Measurements from ENCODE around the gene PCGF6.
"Not testable (repeated sequence)": the region's sequence is repeated elsewhere in the genome, so short reads cannot be mapped to it uniquely, and the experiment has no call there.

PCGF6 gene

DNA sequence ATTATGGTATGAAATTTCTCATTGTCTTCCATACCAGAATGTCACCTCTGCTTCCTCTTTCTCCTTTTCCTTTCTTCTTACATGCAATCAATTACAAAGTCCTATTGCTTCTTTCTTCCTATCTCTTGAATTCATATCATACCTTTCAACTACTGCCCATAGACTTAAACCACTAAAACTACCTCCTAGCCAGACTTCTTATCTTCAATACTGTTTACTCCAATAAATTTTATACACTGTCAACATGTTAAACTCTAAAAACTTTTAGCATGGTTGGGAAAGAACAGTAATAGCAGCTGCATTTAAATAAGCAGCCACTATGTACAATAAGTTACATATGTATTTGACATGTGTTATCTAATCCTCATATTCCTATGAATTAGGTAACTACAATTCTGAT is 34.9 kb downstream of the PCGF6 start:
- DNase-seq (ENCODE audit: low spot score): no peak

DNA sequence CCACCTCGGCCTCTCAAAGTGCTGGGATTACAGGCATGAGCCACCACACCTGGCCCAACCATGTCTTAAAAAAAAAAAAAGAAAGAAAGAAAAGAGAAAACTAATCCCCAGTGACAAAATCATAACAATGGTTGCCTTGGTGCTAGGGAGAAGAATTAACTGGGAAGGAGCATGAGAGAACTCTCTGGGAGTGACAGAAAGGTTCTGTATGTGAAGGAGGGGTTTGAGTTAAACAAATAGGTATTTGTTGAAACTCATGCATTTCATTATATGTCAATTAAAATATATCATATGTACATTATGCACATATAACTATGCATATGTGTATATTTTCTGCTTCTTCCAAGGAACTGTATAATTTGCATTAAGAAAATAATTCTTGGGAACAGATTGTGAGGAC is 40.7 kb downstream of the PCGF6 start:
- DNase-seq (ENCODE audit: low spot score): no peak

DNA sequence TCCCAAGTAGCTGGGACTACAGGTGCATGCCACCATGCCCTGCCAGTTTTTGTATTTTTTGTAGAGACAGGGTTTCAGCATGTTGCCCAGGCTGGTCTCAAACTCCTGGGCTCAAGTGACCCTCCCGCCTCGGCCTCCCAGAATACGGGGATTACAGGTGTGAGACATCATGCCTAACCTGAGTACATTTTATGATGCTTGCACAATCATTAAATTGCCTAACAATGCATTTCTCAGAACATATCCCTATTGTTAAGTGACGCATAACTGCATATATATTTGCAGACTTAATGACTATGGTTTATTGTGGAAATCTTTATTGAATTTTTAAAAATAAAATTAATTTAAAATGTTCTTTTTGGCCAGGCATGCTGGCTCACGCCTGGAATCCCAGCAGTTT is 43.3 kb downstream of the PCGF6 start:
- no peak for DNase-seq (ENCODE audit: low spot score)

DNA sequence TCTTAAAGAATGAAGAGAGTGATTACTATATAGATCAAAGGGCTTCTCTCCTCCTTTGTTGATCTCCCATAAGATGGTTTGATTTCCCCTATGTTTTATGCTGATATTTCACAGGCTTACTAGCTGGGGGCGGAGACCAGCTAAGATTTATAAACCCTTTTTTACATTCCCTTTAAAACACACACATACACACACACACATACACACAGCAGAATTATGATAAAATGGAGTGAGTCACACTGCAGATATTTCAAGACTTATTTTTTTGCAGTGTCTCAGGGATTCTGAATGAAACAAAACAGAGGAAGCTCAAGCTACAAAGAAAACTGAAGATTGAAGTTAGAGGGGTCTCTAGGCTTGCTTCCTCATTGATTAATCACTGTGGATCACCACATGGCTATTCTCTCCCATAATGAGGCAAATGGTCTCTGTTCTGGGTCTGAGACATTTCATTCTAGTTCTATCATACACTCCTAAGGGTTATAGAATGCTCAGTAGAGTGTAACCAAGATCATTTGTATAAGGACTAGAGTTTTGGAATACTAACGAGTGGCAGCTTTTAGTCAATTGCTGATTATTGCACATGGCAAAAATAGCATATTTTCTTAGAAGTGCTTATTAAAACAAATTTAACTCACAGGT is 55.4 kb downstream of the PCGF6 start:
- no peak for DNase-seq (ENCODE audit: low spot score)

DNA sequence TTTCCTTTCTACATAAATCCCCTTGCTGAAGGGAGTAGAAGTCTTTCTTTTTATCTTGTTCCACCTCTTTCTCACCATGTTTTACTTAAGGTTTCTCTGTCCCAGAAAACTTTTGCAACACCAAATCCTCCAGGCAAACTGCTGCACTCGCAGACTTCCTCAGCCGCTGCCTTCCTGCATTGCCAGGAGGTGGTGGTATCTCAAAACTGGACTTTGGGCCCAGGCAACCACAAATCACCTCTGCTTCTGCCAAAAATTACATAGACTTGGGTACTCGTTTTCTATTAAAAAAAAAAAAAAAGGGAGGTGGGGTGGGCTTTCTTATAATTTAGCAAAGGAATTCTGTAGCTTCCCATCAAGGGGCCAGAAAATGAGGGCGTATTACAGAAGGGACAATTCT is 59.4 kb downstream of the PCGF6 start:
- no peak for DNase-seq (ENCODE audit: low spot score)

DNA sequence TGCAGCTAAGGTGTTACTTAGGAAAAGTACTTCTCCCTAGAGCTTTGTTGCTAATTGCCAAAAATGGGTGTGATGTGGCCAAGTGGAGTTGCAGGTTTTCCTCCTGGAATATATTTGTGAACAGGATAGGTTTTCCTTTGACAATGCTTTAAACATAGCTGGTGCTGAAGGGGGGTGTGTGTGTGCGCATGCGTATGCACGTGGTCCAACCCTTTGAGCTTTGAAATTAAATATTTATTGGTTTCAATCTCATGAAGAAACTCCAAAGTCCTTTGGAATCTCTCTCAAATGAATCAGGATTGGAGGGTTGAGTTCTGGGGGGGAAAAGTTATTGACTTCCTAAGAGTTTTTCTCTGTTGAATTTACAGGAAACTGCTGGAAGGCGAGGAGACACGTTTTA is 62.9 kb downstream of the PCGF6 start:
- no peak for DNase-seq (ENCODE audit: low spot score)

DNA sequence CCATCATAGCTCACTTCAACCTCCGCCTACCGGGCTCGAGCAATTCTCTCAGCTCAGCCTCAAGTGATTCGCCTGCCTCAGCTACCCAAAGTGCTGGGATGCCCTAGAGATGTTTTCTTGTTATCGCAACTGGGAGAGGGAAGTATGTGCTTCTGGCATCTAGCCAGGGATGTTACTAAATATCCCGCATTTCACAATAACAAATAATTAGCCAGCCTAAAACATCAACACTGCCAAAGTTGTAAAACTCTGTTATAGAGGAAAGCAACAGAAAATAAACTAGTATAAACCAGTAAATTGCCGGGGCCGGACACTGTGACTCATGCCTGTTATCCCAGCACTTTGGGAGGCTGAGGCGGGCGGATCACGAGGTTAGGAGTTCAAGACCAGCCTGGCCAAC is 66.8 kb downstream of the PCGF6 start:
- DNase-seq (ENCODE audit: low spot score): no peak

DNA sequence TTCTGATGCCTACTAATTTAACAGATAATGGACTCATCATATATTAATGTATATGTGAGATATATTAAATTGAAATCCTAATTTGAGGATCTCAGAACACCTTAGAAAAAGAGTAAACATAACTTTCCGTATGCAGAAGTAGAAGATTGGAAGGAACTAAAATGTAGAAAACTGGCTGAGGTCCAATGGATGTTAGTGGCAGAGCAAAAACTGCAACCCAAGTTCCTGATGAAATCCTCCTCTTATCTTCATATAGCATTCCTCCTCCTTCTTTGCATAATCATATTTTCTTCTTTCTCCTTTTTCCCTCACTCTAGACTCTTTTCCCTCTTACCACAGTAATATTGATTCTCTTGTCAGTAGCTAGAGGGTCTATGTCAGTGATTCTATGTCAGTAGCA is 68.0 kb downstream of the PCGF6 start:
- DNase-seq (ENCODE audit: low spot score): no peak

DNA sequence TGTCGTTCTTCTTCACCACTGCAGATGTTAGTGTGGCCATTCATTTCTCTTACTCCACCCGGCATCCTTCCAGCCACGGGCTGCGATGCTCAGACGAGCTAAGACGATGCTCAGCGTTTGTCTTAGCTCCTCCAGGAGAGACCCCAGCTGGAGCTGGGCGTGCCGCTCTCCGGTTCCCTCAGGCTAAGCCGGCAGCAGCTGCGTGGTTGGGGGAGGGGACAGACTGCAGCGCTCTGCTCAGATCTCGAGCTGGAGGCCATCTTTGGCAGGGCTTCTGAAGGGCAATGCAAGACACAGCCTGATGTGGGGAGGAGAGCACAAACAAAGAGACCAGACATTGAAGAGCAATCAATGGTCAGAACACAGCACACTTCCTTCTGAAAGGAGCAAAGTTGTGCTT is 69.2 kb downstream of the PCGF6 start:
- DNase-seq (ENCODE audit: low spot score): peak; percentile 68

DNA sequence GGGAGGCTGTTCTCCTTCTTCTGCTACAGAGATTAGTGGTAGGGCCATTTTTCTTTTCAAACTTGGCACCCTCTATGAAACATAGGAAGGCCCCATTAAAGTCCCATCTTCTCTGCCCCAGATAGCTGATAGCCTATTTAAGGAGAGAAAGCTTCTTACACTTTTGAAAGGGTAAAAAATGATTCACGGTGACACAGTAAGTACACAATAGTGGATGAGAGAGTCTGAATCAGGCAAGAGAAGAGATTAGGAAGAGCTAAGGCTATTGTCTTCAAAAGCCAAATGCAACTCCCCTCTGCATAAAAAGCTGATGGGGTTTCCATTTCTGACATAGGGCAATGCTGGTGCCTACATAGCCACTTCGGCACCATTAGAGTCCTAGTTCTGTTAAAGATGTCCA is 70.4 kb downstream of the PCGF6 start:
- no peak for DNase-seq (ENCODE audit: low spot score)

DNA sequence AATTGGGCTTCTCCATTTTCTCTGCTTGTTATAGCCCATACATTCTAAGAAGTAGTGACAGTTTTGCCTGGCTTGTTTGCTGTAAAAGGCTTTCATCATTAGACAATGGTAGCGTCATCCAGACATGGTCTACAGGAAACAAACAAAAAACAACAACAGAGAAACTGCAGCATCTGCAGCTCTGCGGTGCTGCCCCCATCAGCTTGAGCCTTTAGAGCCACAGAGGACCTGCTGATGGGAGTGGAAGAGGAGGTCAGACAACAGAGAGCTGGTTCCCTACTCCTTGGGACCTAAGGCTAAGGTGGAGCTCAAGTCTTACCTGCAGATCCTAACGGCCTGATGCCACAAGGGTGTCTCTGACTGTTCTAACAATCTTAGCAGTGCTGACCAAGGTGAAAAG is 70.9 kb downstream of the PCGF6 start:
- DNase-seq (ENCODE audit: low spot score): no peak

DNA sequence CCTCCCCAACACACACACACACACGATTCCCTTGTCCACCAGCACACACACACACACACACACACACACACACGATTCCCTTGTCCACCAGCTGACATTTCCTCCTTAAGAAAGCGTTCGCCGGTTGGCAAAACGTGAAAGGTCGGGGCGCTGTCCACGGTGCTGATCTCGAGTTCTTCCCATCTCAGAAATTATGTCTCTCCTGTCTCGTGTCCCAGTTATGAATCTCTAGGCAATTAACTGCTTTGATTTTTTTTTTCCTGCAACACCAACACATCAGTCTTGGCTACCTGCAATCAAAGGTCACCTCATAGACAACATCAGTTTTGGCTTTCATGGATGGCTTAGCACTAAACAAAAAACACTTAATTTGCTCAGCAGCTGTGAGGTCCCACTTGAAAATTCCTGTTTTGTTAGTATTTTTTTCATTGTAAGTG is 72.1 kb downstream of the PCGF6 start:
- peak; percentile 75 for DNase-seq (ENCODE audit: low spot score)

DNA sequence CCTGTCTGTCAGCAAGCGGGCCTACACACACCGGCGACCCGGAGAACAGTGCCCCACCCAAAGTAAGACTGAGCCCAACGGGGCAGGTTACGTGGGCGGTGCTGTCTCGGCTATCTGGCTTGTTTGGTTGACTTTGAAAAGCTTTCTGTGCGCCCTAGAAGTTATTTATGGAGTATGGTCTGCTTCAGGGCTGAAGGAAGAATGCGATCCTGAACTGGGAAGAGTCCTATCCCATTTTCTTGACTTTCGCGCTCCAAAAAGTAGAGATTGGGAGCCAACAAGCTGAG is 72.5 kb downstream of the PCGF6 start:
- DNase-seq (ENCODE audit: low spot score): no peak

DNA sequence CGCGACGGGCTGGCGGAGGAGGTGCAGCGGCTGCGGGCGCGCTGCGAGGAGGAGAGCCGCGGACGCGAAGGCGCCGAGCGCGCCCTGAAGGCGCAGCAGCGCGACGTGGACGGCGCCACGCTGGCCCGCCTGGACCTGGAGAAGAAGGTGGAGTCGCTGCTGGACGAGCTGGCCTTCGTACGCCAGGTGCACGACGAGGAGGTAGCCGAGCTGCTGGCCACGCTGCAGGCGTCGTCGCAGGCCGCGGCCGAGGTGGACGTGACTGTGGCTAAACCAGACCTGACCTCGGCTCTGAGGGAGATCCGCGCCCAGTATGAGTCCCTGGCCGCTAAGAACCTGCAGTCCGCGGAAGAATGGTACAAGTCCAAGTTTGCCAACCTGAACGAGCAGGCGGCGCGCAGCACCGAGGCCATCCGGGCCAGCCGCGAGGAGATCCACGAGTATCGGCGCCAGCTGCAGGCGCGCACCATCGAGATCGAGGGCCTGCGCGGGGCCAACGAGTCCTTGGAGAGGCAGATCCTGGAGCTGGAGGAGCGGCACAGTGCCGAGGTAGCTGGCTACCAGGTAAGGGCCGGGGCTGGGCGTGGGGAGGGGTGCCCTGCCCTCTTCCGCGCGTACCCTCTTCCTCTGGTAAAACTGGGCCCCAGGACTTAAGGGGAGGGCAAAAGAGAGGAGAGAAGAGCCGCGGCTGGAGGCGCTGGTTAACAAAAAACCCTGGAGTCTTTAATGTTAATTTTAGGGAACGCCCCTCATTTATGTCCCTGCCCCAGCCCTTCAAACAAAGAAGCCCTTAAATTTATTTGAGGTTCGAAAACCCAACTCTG is 73.0 kb downstream of the PCGF6 start:
- no peak for DNase-seq (ENCODE audit: low spot score)

DNA sequence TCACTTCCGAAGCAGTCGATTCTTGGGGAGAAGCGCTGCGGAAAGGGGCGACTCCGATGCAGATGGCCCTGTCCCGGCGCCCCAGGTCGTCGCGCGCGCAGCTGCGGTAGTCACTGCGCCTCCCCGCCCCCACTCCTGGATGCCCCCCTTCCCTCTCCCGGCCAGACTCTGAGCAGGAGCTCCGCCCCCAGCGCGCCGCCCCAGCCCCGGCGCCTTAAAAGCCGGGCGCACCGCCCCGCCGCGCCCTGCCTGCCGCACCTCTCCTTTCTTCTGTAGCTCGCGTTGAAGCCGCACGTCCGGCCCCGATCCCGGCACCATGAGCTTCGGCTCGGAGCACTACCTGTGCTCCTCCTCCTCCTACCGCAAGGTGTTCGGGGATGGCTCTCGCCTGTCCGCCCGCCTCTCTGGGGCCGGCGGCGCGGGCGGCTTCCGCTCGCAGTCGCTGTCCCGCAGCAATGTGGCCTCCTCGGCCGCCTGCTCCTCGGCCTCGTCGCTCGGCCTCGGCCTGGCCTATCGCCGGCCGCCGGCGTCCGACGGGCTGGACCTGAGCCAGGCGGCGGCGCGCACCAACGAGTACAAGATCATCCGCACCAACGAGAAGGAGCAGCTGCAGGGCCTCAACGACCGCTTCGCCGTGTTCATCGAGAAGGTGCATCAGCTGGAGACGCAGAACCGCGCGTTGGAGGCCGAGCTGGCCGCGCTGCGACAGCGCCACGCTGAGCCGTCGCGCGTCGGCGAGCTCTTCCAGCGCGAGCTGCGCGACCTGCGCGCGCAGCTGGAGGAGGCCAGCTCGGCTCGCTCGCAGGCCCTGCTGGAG is 73.8 kb downstream of the PCGF6 start, which contains the start of gene INA:
Gene INA, plus strand, starts transcription at position 243 of the 817 bp plus-strand sequence. Its CDS starts 74 bp downstream, at position 317.
- DNase-seq (ENCODE audit: low spot score): no peak

DNA sequence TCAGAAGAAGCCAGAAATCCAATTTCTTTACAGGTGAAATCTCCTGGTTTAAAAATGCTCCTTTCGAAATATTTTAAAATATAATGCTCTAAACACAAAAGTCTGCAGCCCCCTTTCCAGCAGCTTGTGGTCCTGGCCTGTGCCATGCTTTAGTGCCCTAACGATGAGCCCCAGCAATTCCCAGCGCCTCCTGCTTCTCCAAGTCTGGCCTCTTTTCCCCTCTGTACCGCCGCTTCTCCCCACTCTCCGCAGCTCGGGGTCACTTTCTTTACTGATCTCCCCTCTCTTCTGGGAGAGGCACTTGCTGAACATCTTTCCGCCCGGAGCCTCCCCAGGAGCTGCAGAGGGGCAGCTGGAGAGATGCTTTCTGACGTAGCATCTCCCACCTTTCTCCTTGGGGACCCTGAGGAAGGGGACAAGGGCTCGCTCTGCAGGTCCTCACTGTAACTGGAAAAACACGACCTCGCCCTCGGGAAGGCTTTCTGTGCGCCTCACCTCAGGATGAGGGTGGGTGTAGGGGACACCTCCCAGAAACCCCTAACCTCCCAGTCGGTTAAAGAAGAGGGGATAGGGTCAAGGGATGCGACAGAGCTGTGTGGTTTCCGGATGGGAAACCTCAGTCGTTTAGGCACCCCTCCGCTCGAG is 74.6 kb downstream of the PCGF6 start:
- no peak for DNase-seq (ENCODE audit: low spot score)

DNA sequence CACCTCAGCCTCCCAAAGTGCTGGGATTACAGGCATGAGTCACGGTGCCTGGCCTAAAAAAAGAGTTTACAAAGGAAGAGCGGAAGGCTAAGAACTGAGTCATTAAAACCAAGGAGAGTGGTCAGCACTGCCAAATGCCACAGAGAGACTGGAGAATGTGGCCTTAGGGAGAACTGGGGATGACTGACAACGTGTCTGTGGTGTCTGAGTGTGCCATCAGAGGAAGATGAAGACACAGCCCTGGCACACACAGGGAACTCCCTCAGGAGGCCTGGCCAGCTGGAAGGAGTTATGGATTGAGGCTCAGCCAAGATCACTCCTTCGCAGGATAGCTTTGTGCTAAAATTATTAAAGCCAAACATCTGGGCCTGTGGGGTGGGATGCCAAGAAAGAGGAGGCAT is 77.9 kb downstream of the PCGF6 start:
- DNase-seq (ENCODE audit: low spot score): no peak

DNA sequence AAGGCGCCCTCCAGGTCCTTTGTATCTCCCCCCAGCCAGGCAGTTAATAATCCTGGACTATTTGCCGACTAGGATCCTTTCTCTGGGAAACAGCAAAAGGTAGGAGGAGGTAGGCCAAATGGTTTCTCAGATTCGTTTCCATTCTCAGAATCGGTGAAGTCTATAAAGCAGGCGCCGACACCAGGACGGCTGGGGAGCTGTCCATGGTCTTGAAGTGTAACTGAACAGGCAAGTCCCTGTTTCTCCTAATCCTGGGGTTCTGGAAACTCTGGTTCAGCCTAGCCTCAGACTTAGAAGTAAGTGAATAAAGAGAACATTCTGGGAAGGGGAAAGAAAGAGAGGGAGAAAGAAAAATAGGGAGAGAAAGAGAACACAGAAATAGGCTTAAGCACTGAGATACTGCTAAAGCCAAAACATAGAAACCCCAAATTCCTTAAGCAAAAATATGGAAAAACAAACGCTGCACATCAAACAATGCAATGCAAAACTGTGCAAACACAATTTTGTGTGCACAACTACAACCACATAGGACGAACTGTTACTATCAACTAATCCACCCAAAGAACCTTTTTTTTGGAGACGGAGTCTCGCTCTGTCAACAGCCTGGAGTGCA is 85.1 kb downstream of the PCGF6 start:
- no peak for DNase-seq (ENCODE audit: low spot score)

DNA sequence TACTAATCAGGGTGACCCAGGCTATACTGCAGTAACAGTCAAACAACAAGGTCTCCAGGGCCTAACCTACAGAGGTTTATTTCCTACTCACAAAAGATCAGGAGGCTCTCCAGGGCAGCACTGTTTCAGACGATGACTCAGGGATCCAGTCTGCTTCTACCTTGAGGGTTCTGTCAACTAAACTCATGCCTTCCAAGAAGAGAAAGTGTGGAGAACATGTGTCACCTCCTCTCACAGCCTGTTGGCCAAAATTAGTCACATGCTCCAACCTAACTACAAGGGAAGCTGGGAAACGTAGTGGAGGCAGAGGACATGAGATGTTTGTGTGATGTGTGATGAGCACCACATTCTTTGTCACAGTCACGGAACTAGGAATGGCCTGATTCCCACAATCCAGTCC is 88.7 kb downstream of the PCGF6 start:
- no peak for DNase-seq (ENCODE audit: low spot score)

DNA sequence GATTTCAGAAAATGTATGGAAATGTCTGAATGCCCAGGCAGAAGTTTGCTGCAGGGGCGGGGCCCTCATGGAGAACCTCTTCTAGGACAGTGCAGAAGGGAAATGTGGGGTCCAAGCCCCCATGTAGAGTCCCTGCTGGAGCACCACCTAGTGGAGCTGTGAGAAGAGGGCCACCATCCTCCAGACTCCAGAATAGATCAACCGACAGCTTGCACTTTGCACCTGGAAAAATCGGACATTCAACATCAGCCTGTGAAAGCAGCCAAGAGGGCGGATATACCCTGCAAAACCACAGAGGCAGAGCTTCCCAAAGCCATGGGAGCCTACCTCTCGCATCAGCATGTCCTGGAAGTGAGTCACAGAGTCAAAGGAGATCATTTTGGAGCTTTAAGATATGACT is 91.0 kb downstream of the PCGF6 start:
- DNase-seq (ENCODE audit: low spot score): no peak

DNA sequence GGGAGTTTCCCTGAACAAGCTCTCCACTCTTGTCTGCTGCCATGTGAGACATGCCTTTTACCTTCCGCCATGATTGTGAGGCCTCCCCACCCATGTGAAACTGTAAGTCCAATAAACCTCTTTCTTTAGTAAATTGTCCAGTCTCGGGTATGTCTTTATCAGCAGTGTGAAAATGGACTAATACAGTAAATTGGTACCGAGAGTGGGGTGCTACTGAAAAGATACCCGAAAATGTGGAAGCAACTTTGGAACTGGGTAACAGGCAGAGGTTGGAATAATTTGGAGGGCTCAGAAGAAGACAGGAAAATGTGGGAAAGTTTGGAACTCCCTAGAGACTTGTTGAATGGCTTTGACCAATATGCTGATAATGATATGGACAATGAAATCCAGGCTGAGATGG is 92.0 kb downstream of the PCGF6 start:
- not testable (repeated sequence) for DNase-seq (ENCODE audit: low spot score)

DNA sequence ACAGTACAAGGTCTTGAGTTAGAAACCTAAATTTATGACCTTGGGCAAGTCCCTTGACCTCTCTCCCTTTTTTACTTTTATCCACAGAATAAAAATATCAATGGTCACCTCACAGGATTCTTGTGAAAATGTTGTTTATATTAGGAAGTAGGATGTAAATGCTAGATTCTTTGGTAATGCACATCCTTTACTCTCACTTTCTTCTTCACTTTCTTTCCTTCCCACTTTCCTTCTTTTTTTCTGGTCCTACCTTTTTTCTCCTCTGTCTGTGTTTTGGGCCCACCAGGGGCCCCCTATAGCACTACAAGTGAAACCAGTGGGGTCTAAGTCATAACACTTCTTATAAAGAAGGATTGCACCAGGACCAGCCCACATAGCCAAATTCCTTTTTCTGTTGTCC is 93.1 kb downstream of the PCGF6 start:
- DNase-seq (ENCODE audit: low spot score): no peak
